Panc1 (cell line): ENCODE results near the gene HTR2C. TPM values are rescaled to one million over a fixed set of nuclear protein-coding genes. Genes with fewer than 3 reads are reported as not detected.
"Not testable (repeated sequence)": the region's sequence is repeated elsewhere in the genome, so short reads cannot be mapped to it uniquely, and the experiment has no call there.

Source experiments
- ATAC-seq: fragments of 200-7000 bp; cut with Tn5 transposase; 2 replicates; pipeline ENCODE4 v1.9.1; 2020; ENCODE audit warnings: mild to moderate bottlenecking, moderate library complexity
- BruUV-seq: library from RNA; stranded (reverse); fragments of 400-500 nt; replicated peaks from 2 replicates; lab custom pipeline; 2021; lab: Mats Ljungman, UMichigan
- CTCF ChIA-PET: fragments of 300-600 bp; sonication (Branson Sonifier 250); formaldehyde crosslinking; loops from one replicate; lab custom pipeline; 2022; ENCODE audit warnings: antibody characterized with exemption; lab: Charles Lee
- POLR2A ChIA-PET: fragments of 300-600 bp; sonication (Branson Sonifier 250); formaldehyde crosslinking; loops from one replicate; lab custom pipeline; 2022; ENCODE audit warnings: antibody characterized with exemption; lab: Charles Lee
- DNase-seq: peaks from one replicate; pipeline ENCODE4 v3.0.0-alpha.2; 2010; ENCODE audit warnings: low read depth, low spot score
- H3K27ac ChIP-seq: 2 replicates; pipeline ENCODE4 v1.5.1; 2011; ENCODE audit warnings: mild to moderate bottlenecking, low read length, inconsistent platforms
- H3K27me3 ChIP-seq: fragments of 200-500 bp; sonication (Bioruptor generic); 2 replicates; pipeline ENCODE4 v1.6.0; 2014; ENCODE audit warnings: low read length, inconsistent platforms; ENCODE audit not compliant: control insufficient read depth, insufficient read depth
- H3K36me3 ChIP-seq: fragments of 200-500 bp; sonication (Bioruptor generic); 2 replicates; pipeline ENCODE4 v1.5.1; 2014; ENCODE audit warnings: inconsistent platforms, mild to moderate bottlenecking, low read length, moderate library complexity; ENCODE audit not compliant: control insufficient read depth, insufficient read depth
- H3K4me1 ChIP-seq: 2 replicates; pipeline ENCODE4 v1.5.1; 2011; ENCODE audit warnings: inconsistent platforms, mild to moderate bottlenecking, low read length, moderate library complexity; ENCODE audit not compliant: control insufficient read depth, insufficient read depth
- H3K4me3 ChIP-seq, 2 experiments: 2 replicates each; pipeline ENCODE4 v1.5.1; 2011 to 2012; ENCODE audit warnings: low read depth in 2 of 2, low read length in 2 of 2, mild to moderate bottlenecking in 2 of 2, inconsistent platforms in 1 of 2, moderate library complexity in 1 of 2
- H3K9me3 ChIP-seq: fragments of 200-500 bp; sonication (Bioruptor generic); 2 replicates; pipeline ENCODE4 v1.5.1; 2014; ENCODE audit warnings: low read depth, mild to moderate bottlenecking, inconsistent platforms, low read length, moderate library complexity; ENCODE audit not compliant: control insufficient read depth, insufficient read depth
- CTCF ChIP-seq: fragments of 450-650 bp; IDR thresholded peaks from 2 replicates; pipeline ENCODE4 v1.5.1; 2017; ENCODE audit warnings: mild to moderate bottlenecking
- POLR2AphosphoS5 ChIP-seq: IDR thresholded peaks from 2 replicates; pipeline ENCODE4 v1.6.1; 2012; ENCODE audit warnings: mild to moderate bottlenecking, low read depth, low read length, moderate library complexity
- REST ChIP-seq, 2 experiments: IDR thresholded peaks; 2 replicates each; pipeline ENCODE4 v1.6.1; 2011 to 2012; ENCODE audit warnings: low read depth in 2 of 2, control low read depth in 1 of 2, low read length in 1 of 2, mild to moderate bottlenecking in 1 of 2, moderate library complexity in 1 of 2; ENCODE audit not compliant: insufficient read depth in 1 of 2
- SIN3A ChIP-seq: IDR thresholded peaks from 2 replicates; pipeline ENCODE4 v1.6.1; 2012; ENCODE audit warnings: low read depth, mild to moderate bottlenecking, low read length, moderate library complexity, borderline replicate concordance; ENCODE audit not compliant: insufficient read depth
- TCF7L2 ChIP-seq: IDR thresholded peaks from 2 replicates; pipeline ENCODE4 v1.6.1; 2011; ENCODE audit warnings: mild to moderate bottlenecking, low read depth, low read length, inconsistent platforms
- in situ Hi-C: cut with HindIII; loops from 2 replicates; pipeline ENCODE4 v1.10.0; 2016; ENCODE audit warnings: low sequenced_read_pairs, low pct_unique_long_range_greater_than_20kb
- intact Hi-C: fragments of 100-400 bp; cut with micrococcal nuclease; formaldehyde crosslinking; loops from one replicate; pipeline ENCODE4 v1.10.0; 2022; ENCODE audit not compliant: unreplicated experiment
- total RNA-seq: library from RNA; stranded (reverse); gene quantifications from one replicate; pipeline ENCODE4 v1.2.1, GENCODE V29; 2021; ENCODE audit not compliant: unreplicated experiment

Gene HTR2C
- total RNA-seq, 1 experiment from 2014 or later: not detected

DNA sequence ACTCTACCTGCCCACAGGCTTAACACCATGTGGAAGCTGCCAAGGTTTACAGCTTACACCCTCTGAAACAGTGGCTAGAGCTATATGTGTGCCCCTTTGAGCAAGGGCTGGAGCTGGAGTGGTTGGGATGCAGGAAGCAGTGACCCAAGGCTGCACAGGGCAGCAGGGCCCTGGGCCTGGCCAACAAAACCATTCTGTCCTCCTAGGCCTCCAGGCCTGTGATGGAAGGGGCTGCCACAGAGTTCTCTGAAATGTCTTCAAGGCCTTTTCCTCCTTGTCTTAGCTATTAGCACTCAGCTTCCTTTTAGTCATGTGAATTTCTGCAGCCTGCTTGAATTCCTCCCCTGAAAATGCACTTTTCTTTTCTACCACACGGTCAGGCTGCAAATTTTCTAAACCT lies 348.7 kb downstream of the HTR2C start:
- ChIA-PET POLR2A (interaction anchor here (0.6 kb wide), 1 partner anchor 406 kb away, joined by 3 read pairs; no protein-coding TSS in a partner anchor), CTCF (no interaction called here)
- H3K4me3 ChIP-seq: no peak overlapping the region
- H3K36me3 ChIP-seq: no peaks in the 10 kb centered on the region
- no peak for DNase-seq
- H3K27ac ChIP-seq: no peak overlapping the region
- in situ Hi-C loops (no loop called here), intact Hi-C loops (no loop called here)
- H3K4me1 ChIP-seq: no peaks in the 10 kb centered on the region
- no peaks in the 10 kb centered on the region for H3K9me3 ChIP-seq
- no peaks in the 10 kb centered on the region for H3K27me3 ChIP-seq
- no peak for ATAC-seq
- no TSS peak for BruUV-seq
- TF ChIP-seq CTCF (no peak), REST (IDR thresholded peaks at IDR 0.05; ENCODE audit: insufficient read depth in 1 of 2, low read depth in 2 of 2, low read length in 1 of 2) (no peak), POLR2AphosphoS5 (no peak), SIN3A (no peak), TCF7L2 (no peak)

- DNase-seq, CTCF ChIA-PET, intact Hi-C loops: not testable (repeated sequence)
These were observed 349.4 kb downstream of the HTR2C start for GRCh38 chrX:114933291-114933690.

GRCh38 chrX:114937090-114937489 lies 353.2 kb downstream of the HTR2C start:
- POLR2A ChIA-PET, intact Hi-C loops, H3K4me3 ChIP-seq, CTCF ChIA-PET, ATAC-seq, in situ Hi-C loops, H3K36me3 ChIP-seq, DNase-seq, H3K27me3 ChIP-seq, H3K9me3 ChIP-seq, H3K27ac ChIP-seq, BruUV-seq, H3K4me1 ChIP-seq: not testable (repeated sequence)

More at GRCh38 chrX:114933291-114933690, 349.4 kb downstream of the HTR2C start:
- in situ Hi-C loops, H3K9me3 ChIP-seq, H3K4me3 ChIP-seq, H3K4me1 ChIP-seq, ATAC-seq, POLR2A ChIA-PET, H3K27ac ChIP-seq, H3K36me3 ChIP-seq, BruUV-seq, H3K27me3 ChIP-seq: not testable (repeated sequence)
